HepG2 (cell line): Measurements from ENCODE around the gene SMPD3. TPM values are rescaled to one million over a fixed set of nuclear protein-coding genes. Genes with fewer than 3 reads are reported as not detected.

Experiments
- ATRX ChIP-seq: sonication (generic); formaldehyde crosslinking; IDR thresholded peaks from 2 replicates; pipeline ENCODE4 v1.4.0; 2020; ENCODE audit warnings: missing genetic modification reagents, borderline replicate concordance
- HOXA3 ChIP-seq: sonication (generic); formaldehyde crosslinking; IDR thresholded peaks from 2 replicates; pipeline ENCODE4 v1.5.0; 2020; ENCODE audit warnings: missing genetic modification reagents
- KDM4B ChIP-seq: sonication (generic); formaldehyde crosslinking; IDR thresholded peaks from 2 replicates; pipeline ENCODE4 v1.4.0; 2020; ENCODE audit warnings: missing genetic modification reagents
- NCOA2 ChIP-seq: sonication (generic); formaldehyde crosslinking; IDR thresholded peaks from 2 replicates; pipeline ENCODE4 v1.8.0; 2022; ENCODE audit warnings: inconsistent platforms
- POLR2A ChIP-seq, 2 experiments: IDR thresholded peaks; 2 replicates each; pipeline ENCODE4 v1.6.1; 2011; ENCODE audit warnings: low read depth in 2 of 2, low read length in 2 of 2, mild to moderate bottlenecking in 1 of 2, moderate library complexity in 1 of 2; ENCODE audit not compliant: insufficient read depth in 1 of 2
- TP53 ChIP-seq: sonication (generic); formaldehyde crosslinking; conservative IDR thresholded peaks from 2 replicates; pipeline ENCODE4 v1.4.0; 2020; ENCODE audit warnings: missing genetic modification reagents
- ZNF44 ChIP-seq: sonication (generic); formaldehyde crosslinking; IDR thresholded peaks from 2 replicates; pipeline ENCODE4 v1.5.1; 2020; ENCODE audit warnings: mild to moderate bottlenecking, missing genetic modification reagents
- ZNF546 ChIP-seq: sonication (generic); formaldehyde crosslinking; conservative IDR thresholded peaks from 2 replicates; pipeline ENCODE4 v1.8.1; 2023; ENCODE audit warnings: mild to moderate bottlenecking, missing genetic modification reagents
- ZNF598 ChIP-seq: sonication (generic); formaldehyde crosslinking; IDR thresholded peaks from 2 replicates; pipeline ENCODE4 v1.5.1; 2020; ENCODE audit warnings: mild to moderate bottlenecking, missing genetic modification reagents, borderline replicate concordance
- ZSCAN21 ChIP-seq: sonication (generic); formaldehyde crosslinking; IDR thresholded peaks from 2 replicates; pipeline ENCODE4 v1.8.0; 2022; ENCODE audit warnings: mild to moderate bottlenecking, missing genetic modification reagents, moderate library complexity, borderline replicate concordance
- polyA plus RNA-seq, 8 experiments: library from polyadenylated mRNA; depleted of rRNA in 3 of 8; stranded (reverse) in 7 of 8; unstranded in 1 of 8; fragments of >200 nt; fragmentation: Illumina TruSeq in 4 of 8; extraction: Trizol in 4 of 8; gene quantifications; 2 replicates each; pipeline versions ENCODE4 v1.2.1 to v1.2.3, GENCODE V29; 2011 to 2016; ENCODE audit warnings: low read depth in 4 of 8, missing spikeins in 1 of 8, mixed read lengths in 1 of 8; ENCODE audit not compliant: insufficient read depth in 1 of 8
- total RNA-seq, 5 experiments: library from RNA; depleted of rRNA; stranded (reverse); fragments of >200 nt; fragmentation: Illumina TruSeq; extraction: Trizol; gene quantifications; 2 replicates each; pipeline ENCODE4 v1.2.3, GENCODE V29; 2016; ENCODE audit warnings: low read depth in 1 of 5
- TF ChIP-seq, protein P1 (sequence below): sonication (generic); formaldehyde crosslinking; IDR thresholded peaks from 2 replicates; pipeline ENCODE4 v1.9.0; 2021; ENCODE audit warnings: missing genetic modification reagents, mild to moderate bottlenecking, borderline replicate concordance
- TF ChIP-seq, protein P2 (sequence below): sonication (generic); formaldehyde crosslinking; IDR thresholded peaks from 2 replicates; pipeline ENCODE4 v1.4.0; 2020; ENCODE audit warnings: mild to moderate bottlenecking, missing genetic modification reagents
- TF ChIP-seq, protein P3 (sequence below): sonication (generic); formaldehyde crosslinking; IDR thresholded peaks from 2 replicates; pipeline ENCODE4 v1.4.0; 2020; ENCODE audit warnings: missing genetic modification reagents

SMPD3 gene
- total and polyA plus RNA-seq, 2 of the 13 experiments (the other 11 are each of a cell fraction or from before 2014, with no cell fraction given), result 0.07 to 0.32 TPM

DNA sequence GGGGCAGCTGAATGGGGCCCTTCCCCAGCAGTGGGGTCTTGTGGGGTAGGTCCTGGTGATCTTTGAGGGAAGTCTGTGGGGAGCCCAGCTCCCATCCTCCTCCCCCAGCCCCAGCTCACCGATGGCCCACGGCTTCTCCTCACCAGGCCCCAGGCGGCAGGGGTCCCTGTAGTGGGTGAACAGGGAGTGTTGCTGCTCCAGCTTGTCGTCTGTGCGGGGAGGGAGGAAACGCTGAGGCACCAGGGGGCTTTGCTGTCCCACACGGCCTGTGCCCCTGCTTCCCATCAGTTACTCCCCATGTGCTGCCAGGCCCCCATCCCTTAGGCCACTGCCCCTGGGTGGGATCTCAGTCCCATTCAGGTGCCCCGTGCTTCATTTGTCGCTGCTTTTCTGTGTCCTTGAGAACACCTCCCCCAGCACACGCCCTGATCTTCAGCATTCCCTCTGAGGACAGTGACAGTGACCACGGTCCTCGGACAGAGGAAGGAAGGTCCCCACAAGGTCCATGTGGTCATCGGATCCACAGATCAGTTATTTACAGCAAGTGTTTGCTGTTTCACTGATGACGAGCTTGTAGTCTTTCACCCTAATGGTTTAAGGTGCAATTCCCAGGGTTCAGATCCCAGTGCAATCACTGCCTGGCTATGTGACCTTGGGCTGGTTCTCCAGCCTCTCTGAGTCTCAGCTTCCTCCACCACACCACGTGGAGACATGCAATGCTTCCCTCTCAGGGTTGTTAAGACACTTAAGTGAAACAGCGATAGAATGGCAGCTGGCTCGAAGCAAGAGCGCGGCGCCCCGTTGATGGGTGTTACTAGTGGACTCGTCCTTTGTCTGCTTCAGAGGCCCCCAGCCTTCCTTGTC is 84.4 kb downstream of the SMPD3 start (continued):
- TF ChIP-seq, protein P1, sequence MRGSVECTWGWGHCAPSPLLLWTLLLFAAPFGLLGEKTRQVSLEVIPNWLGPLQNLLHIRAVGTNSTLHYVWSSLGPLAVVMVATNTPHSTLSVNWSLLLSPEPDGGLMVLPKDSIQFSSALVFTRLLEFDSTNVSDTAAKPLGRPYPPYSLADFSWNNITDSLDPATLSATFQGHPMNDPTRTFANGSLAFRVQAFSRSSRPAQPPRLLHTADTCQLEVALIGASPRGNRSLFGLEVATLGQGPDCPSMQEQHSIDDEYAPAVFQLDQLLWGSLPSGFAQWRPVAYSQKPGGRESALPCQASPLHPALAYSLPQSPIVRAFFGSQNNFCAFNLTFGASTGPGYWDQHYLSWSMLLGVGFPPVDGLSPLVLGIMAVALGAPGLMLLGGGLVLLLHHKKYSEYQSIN, result no peak
- TF ChIP-seq NCOA2 (no peak), HOXA3 (CRISPR knock-in tag) (no peak), ZNF598 (CRISPR knock-in tag) (no peak), ZNF44 (CRISPR knock-in tag) (no peak), ZSCAN21 (CRISPR knock-in tag) (no peak), TP53 (CRISPR knock-in tag) (no peak), ATRX (no peak), ZNF546 (no peak), KDM4B (no peak), POLR2A (IDR thresholded peaks at IDR 0.05; ENCODE audit: insufficient read depth in 1 of 2, low read depth in 2 of 2, low read length in 2 of 2) (no peak)
- TF ChIP-seq, protein P2, sequence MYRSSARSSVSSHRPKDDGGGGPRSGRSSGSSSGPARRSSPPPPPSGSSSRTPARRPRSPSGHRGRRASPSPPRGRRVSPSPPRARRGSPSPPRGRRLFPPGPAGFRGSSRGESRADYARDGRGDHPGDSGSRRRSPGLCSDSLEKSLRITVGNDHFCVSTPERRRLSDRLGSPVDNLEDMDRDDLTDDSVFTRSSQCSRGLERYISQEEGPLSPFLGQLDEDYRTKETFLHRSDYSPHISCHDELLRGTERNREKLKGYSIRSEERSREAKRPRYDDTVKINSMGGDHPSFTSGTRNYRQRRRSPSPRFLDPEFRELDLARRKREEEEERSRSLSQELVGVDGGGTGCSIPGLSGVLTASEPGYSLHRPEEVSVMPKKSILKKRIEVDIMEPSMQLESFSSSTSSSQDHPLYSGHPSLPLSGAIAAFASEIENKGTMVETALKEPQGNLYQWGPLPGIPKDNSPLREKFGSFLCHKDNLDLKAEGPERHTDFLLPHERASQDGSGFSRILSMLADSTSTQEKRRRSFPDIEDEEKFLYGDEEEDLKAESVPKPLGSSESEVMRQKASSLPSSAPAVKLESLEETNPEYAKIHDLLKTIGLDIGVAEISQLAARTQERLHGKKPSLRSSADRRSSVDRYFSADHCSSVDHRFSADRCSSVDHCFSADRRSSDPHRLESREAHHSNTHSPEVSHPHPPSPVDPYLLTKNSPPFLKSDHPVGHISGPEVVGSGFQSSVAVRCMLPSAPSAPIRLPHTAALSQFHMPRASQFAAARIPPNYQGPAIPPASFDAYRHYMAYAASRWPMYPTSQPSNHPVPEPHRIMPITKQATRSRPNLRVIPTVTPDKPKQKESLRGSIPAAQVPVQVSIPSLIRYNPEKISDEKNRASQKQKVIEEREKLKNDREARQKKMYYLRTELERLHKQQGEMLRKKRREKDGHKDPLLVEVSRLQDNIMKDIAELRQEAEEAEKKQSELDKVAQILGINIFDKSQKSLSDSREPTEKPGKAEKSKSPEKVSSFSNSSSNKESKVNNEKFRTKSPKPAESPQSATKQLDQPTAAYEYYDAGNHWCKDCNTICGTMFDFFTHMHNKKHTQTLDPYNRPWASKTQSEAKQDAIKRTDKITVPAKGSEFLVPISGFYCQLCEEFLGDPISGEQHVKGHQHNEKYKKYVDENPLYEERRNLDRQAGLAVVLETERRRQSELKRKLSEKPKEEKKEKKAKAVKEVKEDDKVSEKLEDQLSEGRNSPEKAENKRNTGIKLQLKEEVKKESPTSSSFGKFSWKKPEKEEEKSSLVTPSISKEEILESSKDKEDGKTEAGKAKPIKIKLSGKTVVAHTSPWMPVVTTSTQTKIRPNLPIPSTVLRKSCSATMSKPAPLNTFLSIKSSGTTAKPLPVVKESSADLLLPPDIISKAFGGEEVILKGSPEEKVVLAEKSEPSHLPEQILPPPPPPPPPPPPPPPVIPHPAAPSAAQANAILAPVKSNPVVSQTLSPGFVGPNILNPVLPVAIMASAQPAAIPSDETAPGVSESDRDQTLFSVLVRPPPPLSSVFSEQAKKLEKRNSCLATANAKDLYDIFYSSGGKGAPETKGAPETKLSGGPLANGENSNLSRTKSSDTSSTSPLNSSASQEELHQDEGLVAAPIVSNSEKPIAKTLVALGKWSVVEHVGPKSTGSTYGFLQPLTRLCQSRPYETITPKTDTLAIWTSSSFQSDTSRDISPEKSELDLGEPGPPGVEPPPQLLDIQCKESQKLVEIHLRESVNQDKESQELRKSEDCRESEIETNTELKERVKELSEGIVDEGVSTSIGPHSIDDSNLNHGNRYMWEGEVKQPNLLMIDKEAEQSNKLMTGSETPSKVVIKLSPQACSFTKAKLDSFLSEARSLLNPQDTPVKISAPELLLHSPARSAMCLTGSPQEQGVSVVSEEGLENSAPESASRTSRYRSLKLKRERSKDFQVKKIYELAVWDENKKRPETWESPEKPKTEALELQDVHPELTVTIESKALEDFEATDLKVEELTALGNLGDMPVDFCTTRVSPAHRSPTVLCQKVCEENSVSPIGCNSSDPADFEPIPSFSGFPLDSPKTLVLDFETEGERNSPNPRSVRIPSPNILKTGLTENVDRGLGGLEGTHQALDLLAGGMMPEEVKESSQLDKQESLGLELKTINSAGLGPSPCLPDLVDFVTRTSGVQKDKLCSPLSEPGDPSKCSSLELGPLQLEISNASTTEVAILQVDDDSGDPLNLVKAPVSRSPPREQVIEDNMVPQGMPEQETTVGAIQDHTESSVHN (CRISPR knock-in tag), result no peak
- TF ChIP-seq, protein P3, sequence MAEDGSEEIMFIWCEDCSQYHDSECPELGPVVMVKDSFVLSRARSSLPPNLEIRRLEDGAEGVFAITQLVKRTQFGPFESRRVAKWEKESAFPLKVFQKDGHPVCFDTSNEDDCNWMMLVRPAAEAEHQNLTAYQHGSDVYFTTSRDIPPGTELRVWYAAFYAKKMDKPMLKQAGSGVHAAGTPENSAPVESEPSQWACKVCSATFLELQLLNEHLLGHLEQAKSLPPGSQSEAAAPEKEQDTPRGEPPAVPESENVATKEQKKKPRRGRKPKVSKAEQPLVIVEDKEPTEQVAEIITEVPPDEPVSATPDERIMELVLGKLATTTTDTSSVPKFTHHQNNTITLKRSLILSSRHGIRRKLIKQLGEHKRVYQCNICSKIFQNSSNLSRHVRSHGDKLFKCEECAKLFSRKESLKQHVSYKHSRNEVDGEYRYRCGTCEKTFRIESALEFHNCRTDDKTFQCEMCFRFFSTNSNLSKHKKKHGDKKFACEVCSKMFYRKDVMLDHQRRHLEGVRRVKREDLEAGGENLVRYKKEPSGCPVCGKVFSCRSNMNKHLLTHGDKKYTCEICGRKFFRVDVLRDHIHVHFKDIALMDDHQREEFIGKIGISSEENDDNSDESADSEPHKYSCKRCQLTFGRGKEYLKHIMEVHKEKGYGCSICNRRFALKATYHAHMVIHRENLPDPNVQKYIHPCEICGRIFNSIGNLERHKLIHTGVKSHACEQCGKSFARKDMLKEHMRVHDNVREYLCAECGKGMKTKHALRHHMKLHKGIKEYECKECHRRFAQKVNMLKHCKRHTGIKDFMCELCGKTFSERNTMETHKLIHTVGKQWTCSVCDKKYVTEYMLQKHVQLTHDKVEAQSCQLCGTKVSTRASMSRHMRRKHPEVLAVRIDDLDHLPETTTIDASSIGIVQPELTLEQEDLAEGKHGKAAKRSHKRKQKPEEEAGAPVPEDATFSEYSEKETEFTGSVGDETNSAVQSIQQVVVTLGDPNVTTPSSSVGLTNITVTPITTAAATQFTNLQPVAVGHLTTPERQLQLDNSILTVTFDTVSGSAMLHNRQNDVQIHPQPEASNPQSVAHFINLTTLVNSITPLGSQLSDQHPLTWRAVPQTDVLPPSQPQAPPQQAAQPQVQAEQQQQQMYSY (CRISPR knock-in tag), result no peak
